GM18907 (cell line): Measurements from ENCODE around the gene GPR4.
"Not testable (repeated sequence)": the region's sequence is repeated elsewhere in the genome, so short reads cannot be mapped to it uniquely, and the experiment has no call there.

Experiments
- ATAC-seq: cut with Tn5 transposase; IDR thresholded peaks from one replicate; pipeline ENCODE4 v1.9.1; 2021; ENCODE audit warnings: mild to moderate bottlenecking, moderate library complexity; ENCODE audit not compliant: unreplicated experiment

The GPR4 gene

DNA sequence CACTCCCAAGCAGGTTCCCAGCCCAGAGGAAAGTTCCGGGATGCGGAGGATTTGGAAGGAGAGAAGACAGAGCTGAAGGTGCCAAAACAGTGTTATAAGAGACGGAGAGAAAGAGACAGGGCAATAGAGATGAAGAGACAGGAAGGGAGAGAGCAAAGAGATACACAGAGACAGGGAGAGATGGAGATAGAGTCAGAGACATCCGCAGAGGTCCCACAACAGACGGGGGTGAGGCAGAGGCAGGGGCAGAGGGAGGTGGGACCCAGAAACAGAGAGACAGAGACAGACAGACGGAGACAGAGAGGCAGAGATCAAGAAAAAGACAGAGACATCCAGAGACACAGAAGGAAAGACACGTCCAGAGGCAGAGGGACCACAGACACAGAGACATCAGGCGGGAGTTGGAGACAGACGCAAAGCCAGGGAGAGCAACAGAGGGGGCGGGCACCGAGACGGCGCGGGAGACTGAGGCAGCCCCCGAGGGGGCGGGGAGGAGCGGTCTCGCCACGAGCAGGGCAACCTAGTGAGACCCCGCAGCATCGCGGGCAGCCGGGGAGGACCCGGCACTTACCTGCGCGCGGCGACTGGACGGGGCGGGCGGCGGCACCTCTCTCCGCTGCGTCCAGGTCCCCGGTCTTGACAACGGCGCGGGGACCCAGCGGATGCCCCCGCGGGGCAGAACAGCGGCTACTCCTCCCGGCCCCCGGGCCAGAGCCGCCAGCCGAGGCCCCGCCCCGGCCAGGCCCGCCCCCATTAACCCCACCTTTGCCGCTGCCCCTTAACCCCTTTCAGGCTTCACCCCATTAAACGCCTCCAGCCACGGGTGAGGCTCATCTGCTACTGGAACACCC lies at the start of gene GPR4:
Gene GPR4, minus strand, starts transcription at position 689 of the 851 bp plus-strand sequence. CDS start 10,346 bp downstream, outside the sequence.
- no peak for ATAC-seq

DNA sequence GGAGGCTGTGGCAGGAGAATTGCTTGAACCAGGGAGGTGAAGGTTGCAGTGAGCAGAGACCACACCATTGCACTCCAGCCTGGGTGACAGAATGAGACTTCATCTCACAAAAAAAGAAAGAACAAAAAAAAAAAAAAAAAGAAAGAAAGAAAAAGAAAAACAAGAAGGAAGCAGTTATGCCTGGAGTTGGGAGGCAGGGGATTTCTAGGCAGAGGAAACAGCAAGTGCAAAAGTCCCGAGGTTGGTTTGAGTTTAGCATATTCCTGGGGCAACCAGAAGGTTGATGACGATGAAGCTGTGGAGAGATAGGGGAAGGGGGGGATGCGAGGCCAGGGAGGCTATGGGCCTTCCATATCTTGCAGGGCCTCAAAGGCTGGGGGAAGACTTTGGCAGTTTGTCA lies 48.7 kb upstream of the GPR4 start:
- ATAC-seq: no peak

DNA sequence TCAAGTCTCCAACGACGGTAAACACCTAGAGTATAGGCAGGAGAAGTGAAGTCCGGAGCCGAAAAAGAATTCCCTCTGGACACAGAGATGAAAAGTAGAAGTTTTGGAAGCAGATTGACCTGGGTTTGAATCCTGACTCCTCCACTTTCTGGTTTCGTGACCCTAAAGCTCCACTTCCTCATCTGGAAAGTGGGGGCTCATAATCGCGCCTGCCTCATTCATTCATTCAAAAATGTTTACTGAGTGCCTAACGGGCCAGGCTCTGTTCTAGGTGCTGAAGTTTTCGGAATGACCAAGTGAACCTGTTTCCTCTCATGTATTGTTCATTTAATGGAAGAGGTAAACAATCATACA lies 44.3 kb upstream of the GPR4 start:
- no peak for ATAC-seq

DNA sequence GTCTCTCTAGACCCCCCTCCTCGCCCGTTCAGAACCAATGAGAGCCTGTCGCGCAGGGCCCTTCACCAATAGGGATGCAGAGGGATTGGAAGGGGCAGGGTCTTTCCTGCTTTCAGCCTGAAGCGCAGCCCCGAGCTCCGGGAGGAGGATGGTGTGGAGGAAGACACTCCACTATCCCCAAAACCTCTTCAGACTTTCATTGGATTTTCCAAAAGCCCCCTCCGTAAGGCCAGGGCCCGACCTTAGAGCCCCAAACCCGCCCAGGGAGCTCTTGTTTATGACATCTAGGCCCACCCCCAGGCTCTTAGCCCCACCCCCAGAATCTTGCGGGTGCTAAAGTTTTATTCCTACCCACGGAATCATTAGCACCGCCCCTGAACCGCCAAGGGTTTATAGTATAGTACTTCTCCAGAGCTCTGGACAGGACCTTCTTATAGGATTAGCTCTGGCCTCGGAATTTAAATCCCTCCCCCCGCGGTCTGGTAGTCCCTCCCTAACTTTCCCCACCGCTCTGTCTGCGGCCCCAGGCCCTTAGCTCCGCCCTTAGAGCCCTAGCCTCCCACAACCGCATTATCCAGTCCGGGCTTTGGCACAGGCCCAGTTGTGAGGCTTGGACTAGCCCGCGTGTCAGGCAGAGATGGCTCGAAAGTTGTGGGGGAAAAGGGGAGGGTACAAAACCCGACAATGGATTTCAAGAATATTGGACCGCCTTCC lies 43.8 kb upstream of the GPR4 start:
- ATAC-seq: peak; percentile 23

DNA sequence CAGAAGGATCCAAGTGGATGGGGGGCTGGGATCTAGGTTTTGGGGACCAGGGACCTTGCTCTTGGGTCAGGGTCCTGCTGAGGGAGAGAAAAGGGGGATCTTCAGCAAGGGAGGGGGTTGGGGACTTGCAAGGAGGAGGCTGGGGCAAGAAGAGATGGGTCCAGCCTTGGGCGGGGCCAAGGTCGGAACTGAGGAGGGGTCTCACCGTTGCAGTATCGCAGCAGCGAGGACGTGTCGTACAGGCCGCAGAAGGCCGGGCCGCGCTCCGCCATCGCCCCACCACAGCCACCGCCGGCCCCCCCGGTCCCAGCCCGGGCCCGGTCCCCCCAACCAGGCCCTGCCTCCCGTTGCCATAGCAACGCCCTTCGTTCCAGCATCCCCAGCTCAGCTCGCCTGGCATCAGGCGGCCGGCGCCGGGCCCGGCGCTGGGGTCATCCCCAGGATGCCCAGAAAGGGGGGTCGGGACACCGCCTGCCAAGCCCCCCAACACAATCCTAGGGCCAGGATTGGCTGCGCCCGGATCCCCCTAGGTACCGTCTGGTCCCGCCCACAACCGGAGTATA lies 43.1 kb upstream of the GPR4 start:
- no peak for ATAC-seq

DNA sequence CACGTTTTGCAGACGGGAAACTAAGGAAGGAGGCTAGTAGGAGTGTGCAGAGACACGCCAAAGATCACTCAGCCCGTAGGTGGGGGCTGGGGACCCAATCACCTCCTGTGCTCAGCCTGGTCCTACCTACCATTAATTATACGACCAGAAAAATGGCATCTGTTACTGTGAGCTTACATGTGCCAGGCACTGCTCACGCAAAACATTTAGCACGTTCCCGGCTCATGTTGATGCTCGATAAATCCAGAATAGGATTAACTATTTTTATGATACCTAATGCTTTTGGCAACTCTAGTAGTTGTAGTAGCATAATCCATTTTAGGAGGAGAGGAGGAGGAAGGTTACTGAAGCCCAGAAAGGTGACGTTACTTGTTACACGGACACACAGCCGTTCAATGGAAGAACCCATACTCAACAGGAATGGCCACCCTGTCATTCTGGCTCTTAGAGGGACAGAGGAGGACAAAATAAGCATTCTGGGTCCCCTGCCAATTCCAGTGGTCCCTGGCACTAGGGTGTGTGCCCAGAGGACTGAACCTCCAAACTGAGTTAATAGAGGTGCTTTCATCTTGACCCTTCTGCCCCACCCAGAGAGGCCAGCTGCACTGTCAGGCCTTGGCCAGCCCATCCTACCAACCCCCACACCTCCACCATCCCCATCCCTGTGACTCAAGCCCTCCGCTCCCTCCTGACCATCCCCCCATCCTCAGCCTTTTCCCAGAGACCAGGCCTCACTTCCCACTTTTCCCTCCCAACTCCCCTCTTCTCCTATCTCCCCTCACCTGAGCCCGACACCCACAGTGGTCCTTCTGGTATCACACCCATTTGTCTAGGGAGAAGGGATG lies 42.1 kb upstream of the GPR4 start:
- no peak for ATAC-seq

DNA sequence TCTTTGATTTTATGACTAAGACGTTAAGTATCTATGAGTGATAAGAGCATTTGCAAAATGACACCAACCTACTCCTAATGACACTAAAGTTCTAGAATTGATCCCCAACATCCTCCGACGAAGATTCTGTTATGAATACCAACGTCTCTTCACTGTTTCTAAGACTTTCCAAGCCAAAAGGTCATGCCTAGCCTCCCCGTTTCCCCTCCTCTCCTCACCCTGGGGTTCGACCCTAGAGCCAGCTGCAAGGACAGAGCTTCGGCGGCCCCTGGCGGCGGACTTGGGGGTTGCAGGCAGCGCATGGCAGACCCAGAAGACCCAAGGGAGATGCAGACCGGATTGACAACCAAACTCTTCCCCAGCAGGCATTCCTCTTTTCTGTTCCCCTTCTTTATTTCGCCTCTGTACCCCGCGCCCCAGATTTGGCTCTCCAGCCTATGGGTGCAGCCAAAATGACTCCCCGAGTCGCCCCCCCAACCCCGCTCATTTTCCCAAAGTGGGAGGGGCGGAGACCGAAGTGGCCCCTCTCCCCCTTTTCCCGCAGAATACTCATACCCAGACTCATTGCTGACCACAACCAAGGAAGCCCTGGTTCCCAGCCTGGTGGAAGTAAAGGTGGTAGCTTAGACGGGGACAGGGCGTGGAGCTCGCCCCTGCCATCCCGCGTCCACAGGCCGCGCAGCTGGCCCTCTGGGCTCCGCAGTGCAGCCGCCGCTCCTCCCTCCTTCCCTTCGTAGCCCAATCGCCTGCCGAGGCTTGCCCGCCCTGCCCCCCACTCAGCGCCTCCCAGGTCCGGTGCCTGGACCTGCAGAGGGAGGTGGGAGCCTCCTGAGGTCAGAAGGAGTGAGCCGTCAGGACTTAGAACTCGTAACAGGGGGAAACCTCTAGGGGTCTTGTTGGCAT lies 41.3 kb upstream of the GPR4 start:
- ATAC-seq: peak; percentile 30

DNA sequence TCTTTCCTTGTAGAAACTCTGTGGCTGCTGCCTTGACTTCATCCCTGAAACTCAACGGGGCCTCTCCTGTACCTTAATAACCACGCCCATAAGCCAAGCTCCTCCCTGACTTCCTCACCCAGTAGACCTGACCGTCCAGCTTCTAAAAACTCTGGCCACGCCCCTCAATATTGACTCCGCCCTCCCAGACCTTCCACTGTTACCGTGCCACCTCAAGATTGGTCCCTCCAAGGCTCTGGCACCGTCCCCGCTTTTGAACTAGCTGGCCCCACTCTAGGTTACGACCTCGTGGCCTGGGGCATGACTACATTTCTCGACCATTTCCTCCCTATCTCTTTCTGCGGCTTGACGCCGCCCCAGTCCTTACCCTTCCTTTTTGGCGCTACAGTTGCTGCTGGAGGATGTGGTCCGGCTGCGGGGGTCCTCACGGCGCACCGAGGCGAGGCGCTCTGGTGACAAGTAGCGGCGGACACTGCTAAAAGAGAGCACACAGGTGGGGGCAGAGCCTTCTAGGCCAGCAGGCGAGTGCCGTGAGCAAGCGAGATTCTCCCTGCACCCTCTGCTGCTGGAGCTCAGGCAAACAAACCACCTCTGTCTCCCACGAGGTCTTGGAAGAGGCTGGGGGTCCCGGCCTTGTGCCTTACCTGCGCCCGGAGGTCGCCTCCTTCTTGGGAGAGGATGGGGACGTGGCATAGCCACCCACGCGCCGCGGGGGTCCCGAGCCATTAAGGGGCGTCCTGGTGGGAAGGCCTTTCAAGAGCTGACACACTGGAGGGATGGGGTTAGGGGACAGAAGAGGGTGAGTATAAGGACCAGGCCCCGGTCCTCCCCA lies 39.5 kb upstream of the GPR4 start:
- peak; percentile 44 for ATAC-seq

DNA sequence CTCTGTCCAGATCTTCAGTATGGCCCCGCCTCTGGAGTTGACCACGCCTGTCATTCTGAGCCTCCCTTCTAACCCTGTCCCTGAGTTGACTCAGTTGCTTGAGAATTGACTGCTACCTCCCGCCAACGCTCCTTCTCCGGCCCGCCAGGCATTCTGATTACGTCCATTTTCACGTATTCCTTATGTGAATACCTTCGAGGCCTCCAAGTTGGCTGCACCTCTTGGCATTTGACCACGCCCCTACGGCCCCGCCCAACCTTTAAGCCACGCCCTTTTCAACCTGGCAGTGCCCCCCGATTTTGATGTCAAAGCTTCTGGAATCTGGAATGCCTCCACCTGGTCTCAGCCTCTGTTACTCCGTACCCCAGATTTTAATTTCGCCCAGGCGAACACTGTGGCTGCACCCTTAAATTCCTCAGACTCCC lies 38.8 kb upstream of the GPR4 start:
- ATAC-seq: no peak

DNA sequence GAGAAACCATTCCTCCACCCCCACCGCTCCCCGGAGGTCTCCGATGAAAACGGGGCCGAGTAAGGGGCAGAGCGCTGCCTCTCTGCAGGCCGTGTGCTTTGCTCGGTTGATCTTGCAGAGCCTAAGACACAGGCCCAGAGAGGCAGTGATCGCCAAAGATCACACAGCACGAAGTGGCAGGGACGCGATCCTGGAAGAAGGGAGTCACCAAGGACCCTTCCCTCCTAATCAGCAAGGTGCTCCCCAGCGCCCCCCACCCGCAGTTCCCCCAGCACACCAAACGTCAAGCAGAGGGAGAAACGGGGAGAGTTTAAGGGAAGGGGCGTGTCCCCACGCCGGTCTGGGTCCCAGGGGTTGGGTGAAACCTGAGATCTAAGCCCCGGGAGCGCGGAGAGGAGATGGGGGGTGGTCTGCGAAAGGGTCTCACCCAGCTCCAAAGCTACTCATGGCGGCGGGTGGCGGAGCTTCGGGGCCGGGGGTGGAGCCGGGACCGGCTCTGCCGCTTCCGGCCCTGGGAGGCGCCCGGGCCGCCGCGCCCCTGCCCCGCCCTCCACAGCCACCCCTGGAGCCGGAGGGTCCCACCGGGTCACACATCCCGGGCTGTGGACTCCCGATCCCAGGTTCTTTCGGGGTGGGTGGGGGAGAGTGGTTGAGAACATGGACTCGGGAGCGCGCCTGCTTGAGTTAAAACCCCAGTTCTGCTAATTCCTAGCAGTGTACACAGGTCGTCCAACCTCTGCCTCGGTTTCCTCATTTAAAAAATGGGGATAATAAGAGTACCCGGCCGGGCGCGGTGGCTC lies 37.1 kb upstream of the GPR4 start, which contains the start of gene EML2:
Gene EML2, minus strand, starts transcription at position 468 of the 800 bp plus-strand sequence. Its CDS starts 21 bp downstream, at position 447.
- no peak for ATAC-seq

DNA sequence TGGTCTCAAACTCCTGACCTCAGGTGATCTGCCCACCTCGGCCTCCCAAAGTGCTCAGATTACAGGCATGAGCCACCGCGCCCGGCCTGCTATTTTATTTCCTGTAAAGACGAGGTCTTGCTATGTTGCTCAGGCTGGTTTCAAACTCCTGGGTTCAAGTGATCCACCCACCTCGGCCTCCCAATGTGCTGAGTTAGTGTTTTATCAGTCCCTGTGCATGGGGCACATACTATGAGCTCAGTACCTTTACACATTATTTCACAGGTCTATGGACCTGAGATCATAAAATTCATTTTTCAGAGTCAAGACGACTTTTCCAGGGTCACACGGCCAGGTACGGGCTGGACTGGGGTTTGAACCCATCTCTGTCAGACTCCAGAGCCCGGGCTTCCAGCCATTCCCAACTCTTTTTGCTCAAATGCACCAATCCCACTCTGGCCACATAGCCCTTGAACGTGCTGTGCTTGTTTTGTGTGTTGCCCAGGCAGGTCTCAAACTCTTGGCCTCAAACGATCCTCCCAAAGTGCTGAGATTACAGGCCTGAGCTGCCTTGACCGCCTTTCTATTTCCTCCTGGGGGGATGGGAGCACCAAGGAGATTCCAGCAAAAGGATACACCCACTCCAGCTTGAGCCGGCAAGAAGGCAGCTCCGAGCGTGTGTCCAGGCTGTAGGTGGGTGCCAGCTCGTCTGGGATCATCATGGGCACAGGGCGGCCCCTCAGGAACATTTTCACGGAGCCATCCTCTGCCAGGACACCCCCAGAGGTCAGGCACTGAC lies 36.1 kb upstream of the GPR4 start:
- ATAC-seq: no peak

DNA sequence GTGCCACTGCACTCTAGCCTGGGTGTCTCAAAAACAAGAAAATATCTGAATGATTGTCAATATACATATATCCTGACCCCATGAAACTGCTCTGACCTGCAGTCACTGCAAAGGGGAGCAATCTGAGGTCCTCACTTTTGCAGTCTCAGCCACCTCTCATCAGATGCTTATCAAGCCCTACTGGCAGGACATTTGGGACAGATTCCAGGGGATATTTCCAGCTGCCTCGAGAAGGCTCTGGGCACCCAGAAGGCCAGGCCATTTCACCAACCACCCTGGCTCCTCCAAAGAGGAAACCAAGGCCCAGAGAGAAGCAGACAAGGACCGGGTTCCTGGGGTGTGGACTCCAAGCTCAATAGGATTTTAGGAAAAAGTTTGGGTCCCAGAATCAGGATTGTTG lies 34.9 kb upstream of the GPR4 start:
- no peak for ATAC-seq

DNA sequence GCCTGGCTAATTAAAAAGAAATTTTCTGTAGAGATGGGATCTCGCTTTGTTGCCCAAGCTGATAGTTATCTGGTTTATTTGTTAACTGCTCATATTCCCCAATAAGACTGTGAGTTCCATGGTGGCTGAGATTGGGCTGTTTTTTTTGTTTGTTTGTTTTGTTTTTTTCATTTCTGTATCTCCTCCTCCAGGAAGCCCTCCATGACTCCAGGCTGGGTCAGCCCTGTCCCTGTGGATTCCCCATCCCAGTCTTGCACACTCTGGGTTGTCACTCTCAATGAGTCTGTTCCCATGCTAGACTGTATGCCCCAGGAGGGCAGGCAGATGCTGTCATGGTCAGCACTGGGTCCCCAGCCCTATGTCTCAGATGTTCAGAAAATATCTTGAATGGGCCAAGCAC lies 34.3 kb upstream of the GPR4 start:
- no peak for ATAC-seq

DNA sequence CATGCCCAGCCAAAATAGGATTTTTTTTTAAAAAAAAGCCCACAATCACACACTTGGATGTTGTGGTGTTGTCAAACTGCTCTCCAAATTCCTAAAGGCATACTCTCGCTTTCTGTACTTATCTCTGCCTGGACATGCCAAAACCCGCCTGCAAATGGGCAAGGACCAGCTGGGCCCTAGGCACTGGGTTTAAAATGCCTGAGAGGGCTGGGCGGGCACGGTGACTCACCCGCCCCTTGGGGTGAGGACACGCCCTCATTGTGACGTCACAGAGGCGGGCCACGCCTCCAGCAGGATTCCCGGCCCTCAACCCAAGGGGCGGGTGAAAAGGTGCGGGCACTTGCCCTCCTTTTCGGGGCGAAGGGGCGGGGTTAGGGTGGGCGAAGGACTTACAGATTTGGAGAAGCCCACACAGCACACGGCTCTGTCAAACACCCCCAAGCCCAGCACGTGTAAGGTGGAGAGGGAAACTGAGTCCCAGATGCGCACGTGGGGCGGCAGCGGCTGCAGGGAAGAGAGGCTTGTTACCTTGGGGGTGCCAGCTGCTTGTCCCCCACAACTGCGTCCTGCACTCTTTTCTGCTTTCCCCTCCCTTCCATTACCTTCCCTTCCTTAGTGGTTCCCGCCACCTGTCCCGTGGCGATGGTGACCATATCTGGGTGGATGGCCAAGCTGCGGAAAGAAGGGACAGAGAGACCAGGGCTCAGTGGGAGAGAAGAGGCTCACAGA lies 30.6 kb upstream of the GPR4 start:
- no peak for ATAC-seq

DNA sequence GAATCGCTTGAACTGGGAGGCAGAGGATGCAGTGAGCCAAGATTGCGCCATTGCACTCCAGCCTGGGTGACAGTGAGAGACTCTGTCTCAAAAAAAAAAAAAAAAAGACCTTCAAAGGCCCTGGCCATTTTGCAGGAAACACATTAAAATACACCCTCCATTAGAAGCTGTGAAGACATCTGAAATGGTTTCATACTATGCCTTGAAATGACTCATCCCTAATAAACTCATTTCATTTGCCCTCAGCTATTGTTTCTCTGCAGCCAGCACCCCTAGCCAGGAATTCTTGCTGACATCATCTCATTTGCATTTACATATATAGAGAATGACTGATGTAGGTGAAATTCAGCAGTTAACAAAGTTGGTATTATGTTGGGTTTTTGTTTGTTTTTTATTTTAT lies 28.5 kb upstream of the GPR4 start:
- no peak for ATAC-seq

DNA sequence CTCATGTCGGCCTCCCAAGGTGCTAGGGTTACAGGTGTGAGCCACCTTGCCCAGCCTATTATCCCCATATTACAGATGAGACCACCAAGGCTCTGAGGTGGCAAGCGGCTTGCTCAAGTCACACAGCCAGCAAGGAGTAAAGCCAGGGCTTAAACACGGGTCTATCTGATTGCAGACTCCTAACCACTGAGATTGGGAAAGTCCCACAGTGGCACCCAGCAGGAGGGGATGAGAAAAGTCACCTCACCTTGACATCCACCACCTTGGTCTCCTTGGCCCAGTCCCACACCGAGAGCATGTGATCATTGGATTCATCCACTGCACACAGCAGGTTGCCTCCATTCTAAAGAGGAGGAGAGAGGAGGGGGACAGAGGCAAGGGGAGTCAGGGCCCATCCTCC lies 27.7 kb upstream of the GPR4 start:
- no peak for ATAC-seq

DNA sequence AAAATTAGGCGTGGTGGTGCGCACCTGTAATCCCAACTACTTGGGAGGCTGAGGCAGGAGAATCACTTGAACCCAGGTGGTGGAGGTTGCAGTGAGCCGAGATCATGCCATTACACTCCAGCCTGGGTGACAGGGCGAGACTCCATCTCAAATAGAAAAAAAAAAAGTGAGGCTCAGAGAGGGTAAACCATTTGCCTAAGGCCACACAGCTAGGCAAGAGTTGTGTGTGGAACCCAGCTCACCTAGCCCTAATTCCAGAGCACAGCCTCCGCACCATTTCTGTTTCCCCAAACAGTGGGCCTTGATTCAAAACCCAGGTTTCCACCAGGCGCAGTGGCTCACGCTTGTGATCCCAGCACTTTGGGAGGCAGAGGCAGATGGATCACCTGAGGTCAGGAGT lies 26.2 kb upstream of the GPR4 start:
- ATAC-seq: not testable (repeated sequence)
